ENCODE data around the gene LDB2.

DNA sequence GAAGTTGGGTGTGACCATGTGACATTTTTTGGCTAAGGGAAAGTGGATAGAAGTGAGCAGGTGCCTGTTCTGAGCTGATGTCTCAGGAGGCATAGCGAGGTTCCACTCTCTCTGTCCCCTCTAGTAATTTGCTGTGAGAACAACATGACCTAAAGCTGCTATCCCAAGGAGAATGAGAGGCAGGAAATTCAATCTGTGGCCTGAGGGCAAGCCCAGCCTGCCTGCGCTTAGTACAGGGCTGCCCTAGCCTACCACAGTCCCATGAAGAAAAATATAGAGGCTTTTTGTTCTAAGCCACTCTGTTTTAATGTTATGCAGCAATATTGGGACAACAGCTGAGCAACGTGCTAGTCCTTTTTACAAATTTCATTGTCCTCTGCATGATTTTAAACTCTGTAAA is 193.1 kb downstream of the LDB2 start:
- TF ChIP-seq FOXM1 (IDR thresholded peaks at IDR 0.05; ENCODE audit: borderline replicate concordance, low read depth) (no peak), TCF12 (IDR thresholded peaks at IDR 0.05; ENCODE audit: low read depth) (no peak), YY1 (IDR thresholded peaks at IDR 0.05; ENCODE audit: low read depth) (no peak), CREB1 (IDR thresholded peaks at IDR 0.05; ENCODE audit: low read depth) (no peak), TEAD4 (IDR thresholded peaks at IDR 0.05) (no peak), RAD21 (IDR thresholded peaks at IDR 0.05; ENCODE audit: low read depth) (no peak), EP300 (IDR thresholded peaks at IDR 0.05; ENCODE audit: borderline replicate concordance) (no peak)
- TF ChIP-seq, protein P1, sequence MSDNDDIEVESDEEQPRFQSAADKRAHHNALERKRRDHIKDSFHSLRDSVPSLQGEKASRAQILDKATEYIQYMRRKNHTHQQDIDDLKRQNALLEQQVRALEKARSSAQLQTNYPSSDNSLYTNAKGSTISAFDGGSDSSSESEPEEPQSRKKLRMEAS (IDR thresholded peaks at IDR 0.05), result no peak
